SK-N-SH (cell line): ENCODE data around the gene P2RY8. TPM values are rescaled to one million over a fixed set of nuclear protein-coding genes. Genes with fewer than 3 reads are reported as not detected.

Experiments used
- CTCF ChIA-PET: fragments of 300-600, 350-600 bp; formaldehyde crosslinking; extraction: SDS; loops from one replicate; lab custom pipeline; 2021; lab: Yijun Ruan, JAX
- POLR2A ChIA-PET: fragments of 350-600 bp; sonication (Branson Sonifier 250); formaldehyde crosslinking; extraction: SDS; loops from one replicate; lab custom pipeline; 2020; ENCODE audit warnings: antibody characterized with exemption, inconsistent platforms; lab: Yijun Ruan, JAX
- DNase-seq: peaks from one replicate; pipeline ENCODE4 v3.0.0; 2012
- H2AFZ ChIP-seq: fragments of 200-600 bp; sonication (generic); 2 replicates; pipeline ENCODE4 v1.8.1; 2016; ENCODE audit warnings: antibody characterized with exemption, mild to moderate bottlenecking, low read depth
- H3F3A ChIP-seq: fragments of 200-600 bp; sonication (generic); replicated peaks from 2 replicates; pipeline ENCODE3; 2016; ENCODE audit warnings: antibody characterized with exemption, mild to moderate bottlenecking; ENCODE audit not compliant: insufficient read depth
- H3K27ac ChIP-seq, 2 experiments: fragments of 200-500 bp in 1 of 2; fragments of 200-600 bp in 1 of 2; sonication (Bioruptor generic) in 1 of 2; sonication (generic), shearing (Covaris generic) in 1 of 2; 2 replicates each; pipeline versions ENCODE4 v1.5.1 to v1.6.1; 2014 to 2016; ENCODE audit warnings: low read depth in 2 of 2, inconsistent platforms in 1 of 2, low read length in 1 of 2, mild to moderate bottlenecking in 1 of 2, mixed read lengths in 1 of 2
- H3K27me3 ChIP-seq: fragments of 200-600 bp; sonication (generic), shearing (Covaris generic); 2 replicates; pipeline ENCODE4 v1.6.1; 2016; ENCODE audit warnings: mixed run types; ENCODE audit not compliant: insufficient read depth
- H3K36me3 ChIP-seq, 2 experiments: fragments of 200-500 bp in 1 of 2; fragments of 200-600 bp in 1 of 2; sonication (Bioruptor generic) in 1 of 2; sonication (generic) in 1 of 2; replicated peaks in 1 of 2; 2 replicates each; pipeline versions ENCODE3 to v1.5.1; 2014 to 2016; ENCODE audit warnings: low read length in 1 of 2, mild to moderate bottlenecking in 1 of 2; ENCODE audit not compliant: insufficient read depth in 2 of 2, control insufficient read depth in 1 of 2
- H3K4me1 ChIP-seq, 2 experiments: fragments of 200-500 bp in 1 of 2; fragments of 200-600 bp in 1 of 2; sonication (Bioruptor generic) in 1 of 2; sonication (generic), shearing (Covaris generic) in 1 of 2; 2 replicates each; pipeline versions ENCODE4 v1.5.1 to v1.6.1; 2014 to 2016; ENCODE audit warnings: low read depth in 1 of 2, low read length in 1 of 2, mixed run types in 1 of 2; ENCODE audit not compliant: insufficient read depth in 2 of 2, control insufficient read depth in 1 of 2
- H3K4me2 ChIP-seq: fragments of 200-600 bp; sonication (generic), shearing (Covaris generic); 2 replicates; pipeline ENCODE4 v1.6.1; 2017; ENCODE audit warnings: mixed run types
- H3K4me3 ChIP-seq, 2 experiments: fragments of 200-500 bp in 1 of 2; fragments of 200-600 bp in 1 of 2; sonication (Bioruptor generic) in 1 of 2; sonication (generic), shearing (Covaris generic) in 1 of 2; 2 replicates each; pipeline versions ENCODE4 v1.5.1 to v1.8.1; 2014 to 2016; ENCODE audit warnings: low read depth in 2 of 2, inconsistent platforms in 1 of 2, low read length in 1 of 2, mild to moderate bottlenecking in 1 of 2, mixed read lengths in 1 of 2, moderate library complexity in 1 of 2
- H3K79me2 ChIP-seq: fragments of 200-600 bp; sonication (generic); 2 replicates; pipeline ENCODE4 v1.8.1; 2017; ENCODE audit warnings: mild to moderate bottlenecking; ENCODE audit not compliant: insufficient read depth
- H3K9ac ChIP-seq: fragments of 200-600 bp; sonication (generic); 2 replicates; pipeline ENCODE4 v1.6.1; 2017; ENCODE audit warnings: mixed run types
- H3K9me2 ChIP-seq: fragments of 200-600 bp; sonication (generic); 2 replicates; pipeline ENCODE4 v1.6.1; 2017; ENCODE audit warnings: mixed run types
- H3K9me3 ChIP-seq: fragments of 200-600 bp; sonication (generic); 2 replicates; pipeline ENCODE4 v1.6.1; 2017; ENCODE audit warnings: mixed run types, mild to moderate bottlenecking, moderate library complexity
- H4K20me1 ChIP-seq: fragments of 200-600 bp; sonication (generic); 2 replicates; pipeline ENCODE4 v1.6.1; 2017; ENCODE audit warnings: mild to moderate bottlenecking, mixed run types; ENCODE audit not compliant: insufficient read depth
- CTCF ChIP-seq: fragments of 200-600 bp; sonication (generic); IDR thresholded peaks from 2 replicates; pipeline ENCODE4 v1.6.1; 2017; ENCODE audit warnings: antibody characterized with exemption, mild to moderate bottlenecking, moderate library complexity
- ELF1 ChIP-seq: IDR thresholded peaks from 2 replicates; pipeline ENCODE4 v1.4.0; 2012
- EP300 ChIP-seq, 2 experiments: IDR thresholded peaks; 2 replicates each; pipeline versions ENCODE4 v1.4.0 to v1.6.1; 2012; ENCODE audit warnings: borderline replicate concordance in 1 of 2, low read depth in 1 of 2, low read length in 1 of 2
- FOSL2 ChIP-seq: IDR thresholded peaks from 2 replicates; pipeline ENCODE4 v1.4.0; 2012; ENCODE audit warnings: low read depth, mild to moderate bottlenecking, moderate library complexity, borderline replicate concordance
- FOXJ3 ChIP-seq: sonication (generic); formaldehyde crosslinking; IDR thresholded peaks from 2 replicates; pipeline ENCODE4 v1.5.1; 2020; ENCODE audit warnings: mild to moderate bottlenecking, missing genetic modification reagents
- FOXM1 ChIP-seq: IDR thresholded peaks from 2 replicates; pipeline ENCODE4 v1.4.0; 2012; ENCODE audit warnings: low read depth, mild to moderate bottlenecking
- GABPA ChIP-seq: IDR thresholded peaks from 2 replicates; pipeline ENCODE4 v1.4.0; 2012; ENCODE audit warnings: low read depth, mild to moderate bottlenecking
- GATA2 ChIP-seq: sonication (generic); formaldehyde crosslinking; IDR thresholded peaks from 2 replicates; pipeline ENCODE4 v1.5.0; 2020; ENCODE audit warnings: mild to moderate bottlenecking, missing genetic modification reagents
- JUND ChIP-seq: IDR thresholded peaks from 2 replicates; pipeline ENCODE4 v1.4.0; 2012
- MEF2A ChIP-seq: IDR thresholded peaks from 2 replicates; pipeline ENCODE4 v1.4.0; 2012; ENCODE audit warnings: low read depth, borderline replicate concordance
- NFIC ChIP-seq: IDR thresholded peaks from 2 replicates; pipeline ENCODE4 v1.4.0; 2012; ENCODE audit warnings: borderline replicate concordance
- RAD21 ChIP-seq: IDR thresholded peaks from 2 replicates; pipeline ENCODE4 v1.6.1; 2012; ENCODE audit warnings: mild to moderate bottlenecking, low read length
- RCOR1 ChIP-seq: fragments of 150-350 bp; IDR thresholded peaks from 2 replicates; pipeline ENCODE4 v1.6.1; 2017; ENCODE audit warnings: antibody characterized with exemption, low read length
- RFX5 ChIP-seq: IDR thresholded peaks from 2 replicates; pipeline ENCODE4 v1.6.1; 2012; ENCODE audit warnings: mild to moderate bottlenecking, improper control_type of control experiment, low read length
- RXRA ChIP-seq: IDR thresholded peaks from 2 replicates; pipeline ENCODE4 v1.4.0; 2012; ENCODE audit warnings: low read depth, mild to moderate bottlenecking, borderline replicate concordance
- TAF1 ChIP-seq: IDR thresholded peaks from 2 replicates; pipeline ENCODE4 v1.6.1; 2012; ENCODE audit warnings: low read depth, mild to moderate bottlenecking, low read length, moderate library complexity, borderline replicate concordance
- TCF12 ChIP-seq: IDR thresholded peaks from 2 replicates; pipeline ENCODE4 v1.4.0; 2012
- YY1 ChIP-seq: IDR thresholded peaks from 2 replicates; pipeline ENCODE4 v1.4.0; 2012; ENCODE audit warnings: low read depth, mild to moderate bottlenecking
- WGBS: methylation state at CpG from one replicate; pipeline ENCODE4 v1.1.6; 2017; ENCODE audit warnings: low lambda C conversion rate; 5-methylcytosine and 5-hydroxymethylcytosine counted together
- polyA plus RNA-seq, 3 experiments: library from polyadenylated mRNA; depleted of rRNA; stranded (reverse); fragments of >200 nt; gene quantifications; 2 replicates each; pipeline ENCODE4 v1.2.3, GENCODE V29; 2012
- TF ChIP-seq, protein P1 (sequence below): IDR thresholded peaks from 2 replicates; pipeline ENCODE4 v1.6.1; 2012; ENCODE audit warnings: mild to moderate bottlenecking, low read depth, low read length, moderate library complexity

P2RY8 gene
- polyA plus RNA-seq, 1 of the 3 experiments (the other 2 are of a cell fraction): 0.08 TPM

GRCh38 chrX:1527457-1527856 lies 9.5 kb downstream of the P2RY8 start:
- H2AFZ ChIP-seq: no peak overlapping the region
- H3K36me3 ChIP-seq: no peaks in the 10 kb centered on the region
- H3K4me2 ChIP-seq: no peak overlapping the region
- no peaks in the 10 kb centered on the region; the same call in 1 of the 2 replicates for H3K27me3 ChIP-seq
- CTCF ChIA-PET: no interaction called here
- no peaks in the 10 kb centered on the region for H3K9me2 ChIP-seq
- no peak overlapping the region for H3K9ac ChIP-seq
- no peaks in the 10 kb centered on the region for H3F3A ChIP-seq
- H4K20me1 ChIP-seq: no peaks in the 10 kb centered on the region
- TF ChIP-seq TCF12 (no peak), GABPA (no peak), FOXJ3 (CRISPR knock-in tag) (no peak), RXRA (no peak), NFIC (no peak), YY1 (no peak), RCOR1 (no peak), GATA2 (CRISPR knock-in tag) (no peak)
- 2% methylated on average over 1 of the region's 1 CpG for WGBS
- H3K9me3 ChIP-seq: no peaks in the 10 kb centered on the region
- no peak overlapping the region for H3K27ac ChIP-seq
- no peaks in the 10 kb centered on the region for H3K4me1 ChIP-seq
- H3K79me2 ChIP-seq: no peaks in the 10 kb centered on the region
- POLR2A ChIA-PET: no interaction called here
- H3K4me3 ChIP-seq: no peak overlapping the region
- DNase-seq: no peak

DNA sequence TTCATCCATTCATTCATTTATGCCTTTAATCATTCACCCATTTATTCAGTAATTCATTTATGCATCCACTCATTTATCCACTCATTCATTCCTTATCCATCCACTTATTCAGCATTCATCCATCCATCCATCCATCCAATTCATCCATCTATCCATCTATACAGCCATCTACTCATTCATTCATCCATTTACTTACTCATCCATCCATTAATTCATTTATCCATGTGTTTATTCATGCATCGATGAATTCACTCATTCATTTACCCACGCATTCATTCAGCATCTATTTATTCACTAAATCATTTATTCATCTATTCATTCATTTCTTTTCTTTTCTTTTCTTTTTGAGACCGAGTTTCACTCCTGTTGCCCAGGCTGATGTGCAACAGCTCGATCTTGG lies 10.4 kb downstream of the P2RY8 start:
- H4K20me1 ChIP-seq: no peaks in the 10 kb centered on the region
- no peaks in the 10 kb centered on the region for H3K9me2 ChIP-seq
- H3K9ac ChIP-seq: no peak overlapping the region
- no peak for DNase-seq
- H3K9me3 ChIP-seq: no peaks in the 10 kb centered on the region
- POLR2A ChIA-PET: no interaction called here
- H3K36me3 ChIP-seq: no peaks in the 10 kb centered on the region
- WGBS: 59% methylated on average over 4 of the region's 4 CpGs
- no peaks in the 10 kb centered on the region for H3K79me2 ChIP-seq
- H3F3A ChIP-seq: no peaks in the 10 kb centered on the region
- H3K27me3 ChIP-seq: no peaks in the 10 kb centered on the region; the same call in 1 of the 2 replicates
- TF ChIP-seq FOXM1: no peak
- TF ChIP-seq TCF12: no peak
- no peak overlapping the region for H3K4me3 ChIP-seq
- H3K27ac ChIP-seq: no peak overlapping the region
- no peak overlapping the region for H2AFZ ChIP-seq
- H3K4me1 ChIP-seq: no peaks in the 10 kb centered on the region
- CTCF ChIA-PET: no interaction called here
- no peak overlapping the region for H3K4me2 ChIP-seq

GRCh38 chrX:1525583-1526355 lies 11.2 kb downstream of the P2RY8 start:
- POLR2A ChIA-PET: no interaction called here
- 59% methylated on average over 6 of the region's 6 CpGs for WGBS
- TF ChIP-seq TAF1 (no peak), ELF1 (no peak), JUND (no peak), EP300 (IDR thresholded peaks at IDR 0.05; ENCODE audit: borderline replicate concordance in 1 of 2, low read depth in 1 of 2, low read length in 1 of 2) (no peak), RAD21 (no peak), CTCF (no peak), RXRA (no peak), FOSL2 (no peak), MEF2A (no peak), RFX5 (no peak)
- TF ChIP-seq, protein P1, sequence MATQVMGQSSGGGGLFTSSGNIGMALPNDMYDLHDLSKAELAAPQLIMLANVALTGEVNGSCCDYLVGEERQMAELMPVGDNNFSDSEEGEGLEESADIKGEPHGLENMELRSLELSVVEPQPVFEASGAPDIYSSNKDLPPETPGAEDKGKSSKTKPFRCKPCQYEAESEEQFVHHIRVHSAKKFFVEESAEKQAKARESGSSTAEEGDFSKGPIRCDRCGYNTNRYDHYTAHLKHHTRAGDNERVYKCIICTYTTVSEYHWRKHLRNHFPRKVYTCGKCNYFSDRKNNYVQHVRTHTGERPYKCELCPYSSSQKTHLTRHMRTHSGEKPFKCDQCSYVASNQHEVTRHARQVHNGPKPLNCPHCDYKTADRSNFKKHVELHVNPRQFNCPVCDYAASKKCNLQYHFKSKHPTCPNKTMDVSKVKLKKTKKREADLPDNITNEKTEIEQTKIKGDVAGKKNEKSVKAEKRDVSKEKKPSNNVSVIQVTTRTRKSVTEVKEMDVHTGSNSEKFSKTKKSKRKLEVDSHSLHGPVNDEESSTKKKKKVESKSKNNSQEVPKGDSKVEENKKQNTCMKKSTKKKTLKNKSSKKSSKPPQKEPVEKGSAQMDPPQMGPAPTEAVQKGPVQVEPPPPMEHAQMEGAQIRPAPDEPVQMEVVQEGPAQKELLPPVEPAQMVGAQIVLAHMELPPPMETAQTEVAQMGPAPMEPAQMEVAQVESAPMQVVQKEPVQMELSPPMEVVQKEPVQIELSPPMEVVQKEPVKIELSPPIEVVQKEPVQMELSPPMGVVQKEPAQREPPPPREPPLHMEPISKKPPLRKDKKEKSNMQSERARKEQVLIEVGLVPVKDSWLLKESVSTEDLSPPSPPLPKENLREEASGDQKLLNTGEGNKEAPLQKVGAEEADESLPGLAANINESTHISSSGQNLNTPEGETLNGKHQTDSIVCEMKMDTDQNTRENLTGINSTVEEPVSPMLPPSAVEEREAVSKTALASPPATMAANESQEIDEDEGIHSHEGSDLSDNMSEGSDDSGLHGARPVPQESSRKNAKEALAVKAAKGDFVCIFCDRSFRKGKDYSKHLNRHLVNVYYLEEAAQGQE: no peak

More at GRCh38 chrX:1525583-1526355, 11.2 kb downstream of the P2RY8 start:
- no peaks in the 10 kb centered on the region for H3K4me1 ChIP-seq
- H3F3A ChIP-seq: no peaks in the 10 kb centered on the region
- no peak overlapping the region for H3K27ac ChIP-seq
- H3K9ac ChIP-seq: no peak overlapping the region
- no peak overlapping the region for H3K4me2 ChIP-seq
- H3K36me3 ChIP-seq: no peaks in the 10 kb centered on the region
- no peaks in the 10 kb centered on the region for H4K20me1 ChIP-seq
- H2AFZ ChIP-seq: no peak overlapping the region
- H3K79me2 ChIP-seq: no peaks in the 10 kb centered on the region
- H3K4me3 ChIP-seq: no peak overlapping the region
- no peak for DNase-seq
- CTCF ChIA-PET: no interaction called here
- H3K9me3 ChIP-seq: no peaks in the 10 kb centered on the region
- H3K27me3 ChIP-seq: no peaks in the 10 kb centered on the region
- H3K9me2 ChIP-seq: no peaks in the 10 kb centered on the region
